Panc1 (cell line): ENCODE measurements around the gene RASGEF1C. TPM values are rescaled to one million over a fixed set of nuclear protein-coding genes. Genes with fewer than 3 reads are reported as not detected.

Experiments used
- ATAC-seq: fragments of 200-7000 bp; cut with Tn5 transposase; 2 replicates; pipeline ENCODE4 v1.9.1; 2020; ENCODE audit warnings: mild to moderate bottlenecking, moderate library complexity
- BruUV-seq: library from RNA; stranded (reverse); fragments of 400-500 nt; replicated peaks from 2 replicates; lab custom pipeline; 2021; lab: Mats Ljungman, UMichigan
- CTCF ChIA-PET: fragments of 300-600 bp; sonication (Branson Sonifier 250); formaldehyde crosslinking; loops from one replicate; lab custom pipeline; 2022; ENCODE audit warnings: antibody characterized with exemption; lab: Charles Lee
- POLR2A ChIA-PET: fragments of 300-600 bp; sonication (Branson Sonifier 250); formaldehyde crosslinking; loops from one replicate; lab custom pipeline; 2022; ENCODE audit warnings: antibody characterized with exemption; lab: Charles Lee
- DNase-seq: peaks from one replicate; pipeline ENCODE4 v3.0.0-alpha.2; 2010; ENCODE audit warnings: low read depth, low spot score
- H3K27ac ChIP-seq: 2 replicates; pipeline ENCODE4 v1.5.1; 2011; ENCODE audit warnings: mild to moderate bottlenecking, low read length, inconsistent platforms
- H3K27me3 ChIP-seq: fragments of 200-500 bp; sonication (Bioruptor generic); 2 replicates; pipeline ENCODE4 v1.6.0; 2014; ENCODE audit warnings: low read length, inconsistent platforms; ENCODE audit not compliant: control insufficient read depth, insufficient read depth
- H3K36me3 ChIP-seq: fragments of 200-500 bp; sonication (Bioruptor generic); 2 replicates; pipeline ENCODE4 v1.5.1; 2014; ENCODE audit warnings: inconsistent platforms, mild to moderate bottlenecking, low read length, moderate library complexity; ENCODE audit not compliant: control insufficient read depth, insufficient read depth
- H3K4me1 ChIP-seq: 2 replicates; pipeline ENCODE4 v1.5.1; 2011; ENCODE audit warnings: inconsistent platforms, mild to moderate bottlenecking, low read length, moderate library complexity; ENCODE audit not compliant: control insufficient read depth, insufficient read depth
- H3K4me3 ChIP-seq, 2 experiments: 2 replicates each; pipeline ENCODE4 v1.5.1; 2011 to 2012; ENCODE audit warnings: low read depth in 2 of 2, low read length in 2 of 2, mild to moderate bottlenecking in 2 of 2, inconsistent platforms in 1 of 2, moderate library complexity in 1 of 2
- H3K9me3 ChIP-seq: fragments of 200-500 bp; sonication (Bioruptor generic); 2 replicates; pipeline ENCODE4 v1.5.1; 2014; ENCODE audit warnings: low read depth, mild to moderate bottlenecking, inconsistent platforms, low read length, moderate library complexity; ENCODE audit not compliant: control insufficient read depth, insufficient read depth
- POLR2AphosphoS5 ChIP-seq: IDR thresholded peaks from 2 replicates; pipeline ENCODE4 v1.6.1; 2012; ENCODE audit warnings: mild to moderate bottlenecking, low read depth, low read length, moderate library complexity
- SIN3A ChIP-seq: IDR thresholded peaks from 2 replicates; pipeline ENCODE4 v1.6.1; 2012; ENCODE audit warnings: low read depth, mild to moderate bottlenecking, low read length, moderate library complexity, borderline replicate concordance; ENCODE audit not compliant: insufficient read depth
- TCF7L2 ChIP-seq: IDR thresholded peaks from 2 replicates; pipeline ENCODE4 v1.6.1; 2011; ENCODE audit warnings: mild to moderate bottlenecking, low read depth, low read length, inconsistent platforms
- in situ Hi-C: cut with HindIII; loops from 2 replicates; pipeline ENCODE4 v1.10.0; 2016; ENCODE audit warnings: low sequenced_read_pairs, low pct_unique_long_range_greater_than_20kb
- intact Hi-C: fragments of 100-400 bp; cut with micrococcal nuclease; formaldehyde crosslinking; loops from one replicate; pipeline ENCODE4 v1.10.0; 2022; ENCODE audit not compliant: unreplicated experiment
- total RNA-seq: library from RNA; stranded (reverse); gene quantifications from one replicate; pipeline ENCODE4 v1.2.1, GENCODE V29; 2021; ENCODE audit not compliant: unreplicated experiment
- TF ChIP-seq, protein P1 (sequence below): fragments of 450-650 bp; IDR thresholded peaks from 2 replicates; pipeline ENCODE4 v1.5.1; 2017; ENCODE audit warnings: mild to moderate bottlenecking
- TF ChIP-seq, protein P2 (sequence below), 2 experiments: IDR thresholded peaks; 2 replicates each; pipeline ENCODE4 v1.6.1; 2011 to 2012; ENCODE audit warnings: low read depth in 2 of 2, control low read depth in 1 of 2, low read length in 1 of 2, mild to moderate bottlenecking in 1 of 2, moderate library complexity in 1 of 2; ENCODE audit not compliant: insufficient read depth in 1 of 2

The RASGEF1C gene
- total RNA-seq, 1 experiment from 2014 or later: 0.49 TPM

GRCh38 chr5:180169248-180170105 is 39.5 kb downstream of the RASGEF1C start:
- DNase-seq (no peak), ATAC-seq (no peak; the same call in 1 of the 2 replicates)
- Histone ChIP-seq H3K4me3 (no peak overlapping the region), H3K36me3 (no peaks in the 10 kb centered on the region), H3K27ac (no peak overlapping the region), H3K4me1 (no peaks in the 10 kb centered on the region; the same call in 1 of the 2 replicates), H3K27me3 (peaks cover 4% of the 10 kb centered on the region; the same call in 1 of the 2 replicates), H3K9me3 (no peaks in the 10 kb centered on the region)
- ChIA-PET CTCF (no interaction called here), POLR2A (interaction anchor here (0.5 kb wide), 1 partner anchor 8 kb away, joined by 4 read pairs; no protein-coding TSS in a partner anchor)
- BruUV-seq: no TSS peak
- intact Hi-C loops: no loop called here
- in situ Hi-C loops: no loop called here
- no peak for TF ChIP-seq TCF7L2

GRCh38 chr5:180168758-180169157 is 40.3 kb downstream of the RASGEF1C start:
- ATAC-seq (no peak), DNase-seq (no peak)
- Histone ChIP-seq H3K9me3 (no peaks in the 10 kb centered on the region), H3K27ac (no peak overlapping the region), H3K4me3 (no peak overlapping the region), H3K36me3 (no peaks in the 10 kb centered on the region), H3K4me1 (no peaks in the 10 kb centered on the region; the same call in 1 of the 2 replicates), H3K27me3 (peaks cover 4% of the 10 kb centered on the region; the same call in 1 of the 2 replicates)
- in situ Hi-C loops: no loop called here
- TF ChIP-seq, protein P1, sequence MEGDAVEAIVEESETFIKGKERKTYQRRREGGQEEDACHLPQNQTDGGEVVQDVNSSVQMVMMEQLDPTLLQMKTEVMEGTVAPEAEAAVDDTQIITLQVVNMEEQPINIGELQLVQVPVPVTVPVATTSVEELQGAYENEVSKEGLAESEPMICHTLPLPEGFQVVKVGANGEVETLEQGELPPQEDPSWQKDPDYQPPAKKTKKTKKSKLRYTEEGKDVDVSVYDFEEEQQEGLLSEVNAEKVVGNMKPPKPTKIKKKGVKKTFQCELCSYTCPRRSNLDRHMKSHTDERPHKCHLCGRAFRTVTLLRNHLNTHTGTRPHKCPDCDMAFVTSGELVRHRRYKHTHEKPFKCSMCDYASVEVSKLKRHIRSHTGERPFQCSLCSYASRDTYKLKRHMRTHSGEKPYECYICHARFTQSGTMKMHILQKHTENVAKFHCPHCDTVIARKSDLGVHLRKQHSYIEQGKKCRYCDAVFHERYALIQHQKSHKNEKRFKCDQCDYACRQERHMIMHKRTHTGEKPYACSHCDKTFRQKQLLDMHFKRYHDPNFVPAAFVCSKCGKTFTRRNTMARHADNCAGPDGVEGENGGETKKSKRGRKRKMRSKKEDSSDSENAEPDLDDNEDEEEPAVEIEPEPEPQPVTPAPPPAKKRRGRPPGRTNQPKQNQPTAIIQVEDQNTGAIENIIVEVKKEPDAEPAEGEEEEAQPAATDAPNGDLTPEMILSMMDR: no peak
- TF ChIP-seq POLR2AphosphoS5: no peak
- no peak for TF ChIP-seq SIN3A
- no peak for TF ChIP-seq TCF7L2
- intact Hi-C loops: no loop called here
- no TSS peak for BruUV-seq
- CTCF ChIA-PET: no interaction called here
- POLR2A ChIA-PET: interaction anchor here (0.5 kb wide), 1 partner anchor 9 kb away, joined by 4 read pairs; no protein-coding TSS in a partner anchor

DNA sequence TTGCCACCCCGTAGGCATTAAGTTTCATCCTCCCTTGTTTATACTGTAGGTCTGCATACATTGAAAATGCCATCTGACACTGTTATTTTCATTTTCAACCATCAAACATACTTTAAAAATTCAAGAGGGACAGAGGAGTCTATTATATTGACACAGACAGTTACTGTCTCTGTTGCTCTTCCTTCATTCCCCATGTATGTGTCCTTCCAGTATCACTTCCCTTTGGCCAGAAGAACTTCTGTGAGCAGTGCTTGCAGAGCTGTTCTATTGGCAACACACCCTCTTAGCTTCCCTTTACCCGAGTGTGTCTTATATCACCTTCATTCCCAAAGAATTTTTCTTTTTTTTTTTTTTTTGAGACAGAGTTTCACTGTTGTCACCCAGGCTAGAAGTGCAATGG is 42.8 kb downstream of the RASGEF1C start:
- intact Hi-C loops (no loop called here), in situ Hi-C loops (no loop called here)
- Histone ChIP-seq H3K27me3 (peaks cover 4% of the 10 kb centered on the region; the same call in 1 of the 2 replicates), H3K36me3 (no peaks in the 10 kb centered on the region), H3K27ac (no peak overlapping the region), H3K4me1 (no peaks in the 10 kb centered on the region; the same call in 1 of the 2 replicates), H3K4me3 (no peak overlapping the region), H3K9me3 (no peaks in the 10 kb centered on the region)
- no TSS peak for BruUV-seq
- ATAC-seq (no peak), DNase-seq (no peak)
- CTCF ChIA-PET: no interaction called here
- TF ChIP-seq, protein P1: no peak
- no peak for TF ChIP-seq SIN3A
- TF ChIP-seq POLR2AphosphoS5: no peak
- TF ChIP-seq, protein P2, sequence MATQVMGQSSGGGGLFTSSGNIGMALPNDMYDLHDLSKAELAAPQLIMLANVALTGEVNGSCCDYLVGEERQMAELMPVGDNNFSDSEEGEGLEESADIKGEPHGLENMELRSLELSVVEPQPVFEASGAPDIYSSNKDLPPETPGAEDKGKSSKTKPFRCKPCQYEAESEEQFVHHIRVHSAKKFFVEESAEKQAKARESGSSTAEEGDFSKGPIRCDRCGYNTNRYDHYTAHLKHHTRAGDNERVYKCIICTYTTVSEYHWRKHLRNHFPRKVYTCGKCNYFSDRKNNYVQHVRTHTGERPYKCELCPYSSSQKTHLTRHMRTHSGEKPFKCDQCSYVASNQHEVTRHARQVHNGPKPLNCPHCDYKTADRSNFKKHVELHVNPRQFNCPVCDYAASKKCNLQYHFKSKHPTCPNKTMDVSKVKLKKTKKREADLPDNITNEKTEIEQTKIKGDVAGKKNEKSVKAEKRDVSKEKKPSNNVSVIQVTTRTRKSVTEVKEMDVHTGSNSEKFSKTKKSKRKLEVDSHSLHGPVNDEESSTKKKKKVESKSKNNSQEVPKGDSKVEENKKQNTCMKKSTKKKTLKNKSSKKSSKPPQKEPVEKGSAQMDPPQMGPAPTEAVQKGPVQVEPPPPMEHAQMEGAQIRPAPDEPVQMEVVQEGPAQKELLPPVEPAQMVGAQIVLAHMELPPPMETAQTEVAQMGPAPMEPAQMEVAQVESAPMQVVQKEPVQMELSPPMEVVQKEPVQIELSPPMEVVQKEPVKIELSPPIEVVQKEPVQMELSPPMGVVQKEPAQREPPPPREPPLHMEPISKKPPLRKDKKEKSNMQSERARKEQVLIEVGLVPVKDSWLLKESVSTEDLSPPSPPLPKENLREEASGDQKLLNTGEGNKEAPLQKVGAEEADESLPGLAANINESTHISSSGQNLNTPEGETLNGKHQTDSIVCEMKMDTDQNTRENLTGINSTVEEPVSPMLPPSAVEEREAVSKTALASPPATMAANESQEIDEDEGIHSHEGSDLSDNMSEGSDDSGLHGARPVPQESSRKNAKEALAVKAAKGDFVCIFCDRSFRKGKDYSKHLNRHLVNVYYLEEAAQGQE (IDR thresholded peaks at IDR 0.05; ENCODE audit: insufficient read depth in 1 of 2, low read depth in 2 of 2, low read length in 1 of 2): no peak
- TF ChIP-seq TCF7L2: no peak
- POLR2A ChIA-PET: no interaction called here
